WTC11 (cell line): ENCODE data around the gene ERMAP.

Source experiments
- CTCF ChIP-seq: fragments of 200-600 bp; IDR thresholded peaks from 2 replicates; pipeline ENCODE4 v1.8.0; 2022; ENCODE audit warnings: antibody characterized with exemption
- E2F4 ChIP-seq: sonication (generic); formaldehyde crosslinking; IDR thresholded peaks from 2 replicates; pipeline ENCODE4 v1.8.1; 2022; ENCODE audit warnings: low read depth, mild to moderate bottlenecking, moderate library complexity, missing genetic modification reagents, borderline replicate concordance
- FOXK1 ChIP-seq: sonication (generic); formaldehyde crosslinking; IDR thresholded peaks from 2 replicates; pipeline ENCODE4 v1.8.0; 2022; ENCODE audit warnings: mild to moderate bottlenecking, moderate library complexity, missing genetic modification reagents
- JUN ChIP-seq: sonication (generic); formaldehyde crosslinking; IDR thresholded peaks from 2 replicates; pipeline ENCODE4 v1.8.0; 2023; ENCODE audit warnings: mild to moderate bottlenecking, missing genetic modification reagents
- MYBL2 ChIP-seq: sonication (generic); formaldehyde crosslinking; IDR thresholded peaks from 2 replicates; pipeline ENCODE4 v1.8.1; 2023; ENCODE audit warnings: mild to moderate bottlenecking, moderate library complexity, missing genetic modification reagents
- TP53 ChIP-seq: sonication (generic); formaldehyde crosslinking; IDR thresholded peaks from 2 replicates; pipeline ENCODE4 v1.8.1; 2023; ENCODE audit warnings: mild to moderate bottlenecking, missing genetic modification reagents
- USF2 ChIP-seq: sonication (generic); formaldehyde crosslinking; IDR thresholded peaks from 2 replicates; pipeline ENCODE4 v1.8.1; 2023; ENCODE audit warnings: mild to moderate bottlenecking, missing genetic modification reagents, moderate library complexity
- ZNF121 ChIP-seq: sonication (generic); formaldehyde crosslinking; IDR thresholded peaks from 2 replicates; pipeline ENCODE4 v1.8.0; 2023; ENCODE audit warnings: missing genetic modification reagents
- TF ChIP-seq, protein P1 (sequence below): sonication (generic); formaldehyde crosslinking; IDR thresholded peaks from 2 replicates; pipeline ENCODE4 v1.8.0; 2022; ENCODE audit warnings: mild to moderate bottlenecking, missing genetic modification reagents
- TF ChIP-seq, protein P2 (sequence below): sonication (generic); formaldehyde crosslinking; conservative IDR thresholded peaks from 2 replicates; pipeline ENCODE4 v1.8.1; 2023; ENCODE audit warnings: mild to moderate bottlenecking, low read depth, missing genetic modification reagents, moderate library complexity
- TF ChIP-seq, protein P3 (sequence below): sonication (generic); formaldehyde crosslinking; IDR thresholded peaks from 2 replicates; pipeline ENCODE4 v1.8.1; 2022; ENCODE audit warnings: mild to moderate bottlenecking, missing genetic modification reagents, moderate library complexity, borderline replicate concordance
- TF ChIP-seq, protein P4 (sequence below): sonication (generic); formaldehyde crosslinking; IDR thresholded peaks from 2 replicates; pipeline ENCODE4 v1.8.1; 2022; ENCODE audit warnings: low read depth, missing genetic modification reagents, borderline replicate concordance

DNA sequence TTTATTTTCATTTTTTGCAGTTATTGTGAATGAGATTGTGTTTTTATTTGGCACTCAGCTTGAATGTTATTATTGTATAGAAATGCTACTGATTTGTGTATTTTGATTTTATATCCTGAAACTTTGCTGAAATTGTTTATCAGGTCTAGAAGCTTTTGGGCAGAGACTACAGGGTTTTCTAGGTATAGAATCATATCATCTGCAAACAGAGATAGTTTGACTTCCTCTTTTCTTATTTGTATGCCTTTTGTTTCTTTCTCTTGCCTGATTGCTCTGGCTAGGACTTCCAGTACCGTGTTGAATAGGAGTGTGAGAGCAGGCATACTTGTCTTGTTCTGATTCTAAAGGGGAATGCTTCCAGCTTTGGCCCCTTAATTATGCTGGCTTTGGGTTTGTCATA, 56.7 kb downstream of the ERMAP start:
- TF ChIP-seq CTCF (no peak), TP53 (CRISPR knock-in tag) (no peak), E2F4 (no peak), MYBL2 (no peak), ZNF121 (CRISPR knock-in tag) (no peak), USF2 (CRISPR knock-in tag) (no peak), JUN (CRISPR knock-in tag) (no peak), FOXK1 (CRISPR knock-in tag) (no peak)
- TF ChIP-seq, protein P1, sequence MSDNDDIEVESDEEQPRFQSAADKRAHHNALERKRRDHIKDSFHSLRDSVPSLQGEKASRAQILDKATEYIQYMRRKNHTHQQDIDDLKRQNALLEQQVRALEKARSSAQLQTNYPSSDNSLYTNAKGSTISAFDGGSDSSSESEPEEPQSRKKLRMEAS: no peak
- TF ChIP-seq, protein P2, sequence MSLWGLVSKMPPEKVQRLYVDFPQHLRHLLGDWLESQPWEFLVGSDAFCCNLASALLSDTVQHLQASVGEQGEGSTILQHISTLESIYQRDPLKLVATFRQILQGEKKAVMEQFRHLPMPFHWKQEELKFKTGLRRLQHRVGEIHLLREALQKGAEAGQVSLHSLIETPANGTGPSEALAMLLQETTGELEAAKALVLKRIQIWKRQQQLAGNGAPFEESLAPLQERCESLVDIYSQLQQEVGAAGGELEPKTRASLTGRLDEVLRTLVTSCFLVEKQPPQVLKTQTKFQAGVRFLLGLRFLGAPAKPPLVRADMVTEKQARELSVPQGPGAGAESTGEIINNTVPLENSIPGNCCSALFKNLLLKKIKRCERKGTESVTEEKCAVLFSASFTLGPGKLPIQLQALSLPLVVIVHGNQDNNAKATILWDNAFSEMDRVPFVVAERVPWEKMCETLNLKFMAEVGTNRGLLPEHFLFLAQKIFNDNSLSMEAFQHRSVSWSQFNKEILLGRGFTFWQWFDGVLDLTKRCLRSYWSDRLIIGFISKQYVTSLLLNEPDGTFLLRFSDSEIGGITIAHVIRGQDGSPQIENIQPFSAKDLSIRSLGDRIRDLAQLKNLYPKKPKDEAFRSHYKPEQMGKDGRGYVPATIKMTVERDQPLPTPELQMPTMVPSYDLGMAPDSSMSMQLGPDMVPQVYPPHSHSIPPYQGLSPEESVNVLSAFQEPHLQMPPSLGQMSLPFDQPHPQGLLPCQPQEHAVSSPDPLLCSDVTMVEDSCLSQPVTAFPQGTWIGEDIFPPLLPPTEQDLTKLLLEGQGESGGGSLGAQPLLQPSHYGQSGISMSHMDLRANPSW (CRISPR knock-in tag): no peak
- TF ChIP-seq, protein P3, sequence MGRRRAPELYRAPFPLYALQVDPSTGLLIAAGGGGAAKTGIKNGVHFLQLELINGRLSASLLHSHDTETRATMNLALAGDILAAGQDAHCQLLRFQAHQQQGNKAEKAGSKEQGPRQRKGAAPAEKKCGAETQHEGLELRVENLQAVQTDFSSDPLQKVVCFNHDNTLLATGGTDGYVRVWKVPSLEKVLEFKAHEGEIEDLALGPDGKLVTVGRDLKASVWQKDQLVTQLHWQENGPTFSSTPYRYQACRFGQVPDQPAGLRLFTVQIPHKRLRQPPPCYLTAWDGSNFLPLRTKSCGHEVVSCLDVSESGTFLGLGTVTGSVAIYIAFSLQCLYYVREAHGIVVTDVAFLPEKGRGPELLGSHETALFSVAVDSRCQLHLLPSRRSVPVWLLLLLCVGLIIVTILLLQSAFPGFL: no peak
- TF ChIP-seq, protein P4, sequence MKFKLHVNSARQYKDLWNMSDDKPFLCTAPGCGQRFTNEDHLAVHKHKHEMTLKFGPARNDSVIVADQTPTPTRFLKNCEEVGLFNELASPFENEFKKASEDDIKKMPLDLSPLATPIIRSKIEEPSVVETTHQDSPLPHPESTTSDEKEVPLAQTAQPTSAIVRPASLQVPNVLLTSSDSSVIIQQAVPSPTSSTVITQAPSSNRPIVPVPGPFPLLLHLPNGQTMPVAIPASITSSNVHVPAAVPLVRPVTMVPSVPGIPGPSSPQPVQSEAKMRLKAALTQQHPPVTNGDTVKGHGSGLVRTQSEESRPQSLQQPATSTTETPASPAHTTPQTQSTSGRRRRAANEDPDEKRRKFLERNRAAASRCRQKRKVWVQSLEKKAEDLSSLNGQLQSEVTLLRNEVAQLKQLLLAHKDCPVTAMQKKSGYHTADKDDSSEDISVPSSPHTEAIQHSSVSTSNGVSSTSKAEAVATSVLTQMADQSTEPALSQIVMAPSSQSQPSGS (CRISPR knock-in tag): no peak
